Psoas muscle (tissue), 8 donors: Measurements from ENCODE around the gene CAMK1D. TPM values are rescaled to one million over a fixed set of nuclear protein-coding genes. Genes with fewer than 3 reads are reported as not detected.

ENCODE experiments used
- ATAC-seq, 4 donors: fragments of 200-7000 bp; cut with Tn5 transposase; one replicate each; pipeline ENCODE4 v1.9.1; 2020; ENCODE audit warnings: moderate library complexity in 3 of 4, mild to moderate bottlenecking in 2 of 4
- DNase-seq, 2 donors: peaks; one replicate each; pipeline ENCODE4 v3.0.0-alpha.2; 2020
- H3K27ac ChIP-seq: fragments of 200-600 bp; one replicate; pipeline ENCODE4 v1.8.0; 2022
- H3K27me3 ChIP-seq, 3 donors: fragments of 200-600 bp in 1 of 3; one replicate each; pipeline versions ENCODE4 v1.6.1 to v1.8.0; 2013 to 2022; ENCODE audit warnings: low read length in 2 of 3, mild to moderate bottlenecking in 2 of 3, moderate library complexity in 1 of 3; ENCODE audit not compliant: insufficient read depth in 3 of 3
- H3K36me3 ChIP-seq, 2 donors: fragments of 200-600 bp in 1 of 2; one replicate each; pipeline versions ENCODE4 v1.6.1 to v1.8.0; 2013 to 2022; ENCODE audit warnings: low read depth in 1 of 2, mild to moderate bottlenecking in 1 of 2, moderate library complexity in 1 of 2; ENCODE audit not compliant: insufficient read depth in 1 of 2
- H3K4me1 ChIP-seq: fragments of 200-600 bp; one replicate; pipeline ENCODE4 v1.8.0; 2022
- H3K4me3 ChIP-seq: fragments of 200-600 bp; one replicate; pipeline ENCODE4 v1.8.0; 2022; ENCODE audit warnings: mild to moderate bottlenecking
- H3K9me3 ChIP-seq: fragments of 200-600 bp; one replicate; pipeline ENCODE4 v1.8.0; 2022
- WGBS, 3 donors: extraction: QIAGEN DNeasy Blood & Tissue Kit; methylation state at CpG; one replicate each; pipeline versions ENCODE4 v1.1.6 to v1.1.7; 2013; 5-methylcytosine and 5-hydroxymethylcytosine counted together
- intact Hi-C, 2 donors: fragments of 100-400 bp; cut with DNase I; formaldehyde crosslinking; loops; one replicate each; pipeline versions ENCODE4 v1.11.0 to v1.14.2; 2022
- polyA plus RNA-seq, 3 donors: library from polyadenylated mRNA; stranded (reverse); fragments of 200-250 nt; gene quantifications; one replicate each; pipeline ENCODE4 v1.2.3, GENCODE V29; 2013
- total RNA-seq, 4 donors: library from RNA; stranded (reverse); fragmentation: NEBNext Ultra II Directional in 2 of 4; extraction: Animal tissue kit (Norgen Biotek cat#: 25700) in 2 of 4; gene quantifications; one replicate each; pipeline versions ENCODE4 v1.2.1 to v1.2.4, GENCODE V29; 2021 to 2023
- TF ChIP-seq, protein P1 (sequence below): fragments of 200-600 bp; IDR thresholded peaks from one replicate; pipeline ENCODE4 v1.8.0; 2022; ENCODE audit warnings: antibody characterized with exemption
- donor health status: healthy with polysubstance abuse.
- donor health status: DM: no; HTN: no; CAD: no; lungs with moderate emphysema.
- donor health status: Bipolar disorder and iron deficiency.
- donor health status: healthy.
- donor health status: DM: yes; HTN: yes; CAD: no.
- donor health status: DM: no; HTN: no; CAD: no.
- donor health status: DM: no; HTN: no; CAD: no.
- donor health status: DM: yes; HTN: yes; CAD: no.

CAMK1D gene
- total and polyA plus RNA-seq, 7 donors: 0.39 to 1.8 (median 0.53) TPM

DNA sequence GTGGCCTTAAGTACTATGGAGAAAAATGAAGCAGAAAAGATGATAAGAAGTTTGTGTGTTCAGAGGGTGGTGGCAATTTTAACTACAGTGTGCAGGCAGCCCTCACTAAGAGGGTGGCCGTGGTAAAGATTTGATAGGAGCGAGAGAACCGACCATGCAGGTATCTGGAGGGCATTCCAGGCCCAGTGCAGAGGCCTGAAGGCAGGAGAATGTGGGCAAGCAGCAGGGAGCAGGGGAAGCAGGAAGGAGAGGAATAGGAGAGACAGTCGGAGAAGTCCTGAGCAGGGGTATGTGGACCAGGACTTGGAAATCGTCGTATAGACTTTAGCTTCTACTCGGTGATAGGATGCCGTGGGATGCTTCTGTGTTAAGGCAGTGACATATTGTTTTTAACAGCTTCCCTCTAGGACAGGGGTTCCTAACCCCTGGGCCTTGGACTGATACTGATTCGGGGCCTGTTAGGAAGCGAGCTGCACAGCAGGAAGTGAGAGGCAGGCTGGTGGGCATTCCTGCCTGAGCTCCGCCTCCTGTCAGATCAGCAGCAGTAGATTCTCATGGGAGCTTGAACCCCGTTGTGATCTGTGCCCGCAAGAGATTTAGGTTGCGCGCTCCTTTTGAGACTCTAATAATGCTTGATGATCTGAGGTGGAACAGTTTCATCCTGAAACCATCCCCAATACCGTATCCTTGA lies 425.0 kb downstream of the CAMK1D start:
- TF ChIP-seq, protein P1, sequence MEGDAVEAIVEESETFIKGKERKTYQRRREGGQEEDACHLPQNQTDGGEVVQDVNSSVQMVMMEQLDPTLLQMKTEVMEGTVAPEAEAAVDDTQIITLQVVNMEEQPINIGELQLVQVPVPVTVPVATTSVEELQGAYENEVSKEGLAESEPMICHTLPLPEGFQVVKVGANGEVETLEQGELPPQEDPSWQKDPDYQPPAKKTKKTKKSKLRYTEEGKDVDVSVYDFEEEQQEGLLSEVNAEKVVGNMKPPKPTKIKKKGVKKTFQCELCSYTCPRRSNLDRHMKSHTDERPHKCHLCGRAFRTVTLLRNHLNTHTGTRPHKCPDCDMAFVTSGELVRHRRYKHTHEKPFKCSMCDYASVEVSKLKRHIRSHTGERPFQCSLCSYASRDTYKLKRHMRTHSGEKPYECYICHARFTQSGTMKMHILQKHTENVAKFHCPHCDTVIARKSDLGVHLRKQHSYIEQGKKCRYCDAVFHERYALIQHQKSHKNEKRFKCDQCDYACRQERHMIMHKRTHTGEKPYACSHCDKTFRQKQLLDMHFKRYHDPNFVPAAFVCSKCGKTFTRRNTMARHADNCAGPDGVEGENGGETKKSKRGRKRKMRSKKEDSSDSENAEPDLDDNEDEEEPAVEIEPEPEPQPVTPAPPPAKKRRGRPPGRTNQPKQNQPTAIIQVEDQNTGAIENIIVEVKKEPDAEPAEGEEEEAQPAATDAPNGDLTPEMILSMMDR: no peak
- ATAC-seq (no peak), DNase-seq (no peak)
- no peaks in the 10 kb centered on the region for H3K36me3 ChIP-seq
- no peaks in the 10 kb centered on the region for H3K27me3 ChIP-seq
- H3K9me3 ChIP-seq: no peaks in the 10 kb centered on the region
- H3K27ac ChIP-seq: no peak overlapping the region
- no peak overlapping the region for H3K4me3 ChIP-seq
- no peaks in the 10 kb centered on the region for H3K4me1 ChIP-seq
- intact Hi-C loops: no loop called here
- 68 to 81% (median 80%) methylated on average over 16 of the region's 16 CpGs for WGBS, 3 donors

- H3K27ac ChIP-seq: no peak overlapping the region
- no peak overlapping the region for H3K4me3 ChIP-seq
- no peaks in the 10 kb centered on the region for H3K9me3 ChIP-seq
- WGBS, 3 donors: 63 to 76% (median 66%) methylated on average over 8 of the region's 8 CpGs
- no peaks in the 10 kb centered on the region for H3K36me3 ChIP-seq
- ATAC-seq: peak in 2 of 4 donors; percentile 68 to 89
- intact Hi-C loops: no loop called here
- TF ChIP-seq, protein P1: no peak
- H3K4me1 ChIP-seq: no peaks in the 10 kb centered on the region
- no peaks in the 10 kb centered on the region for H3K27me3 ChIP-seq
- peak in 1 of 2 donors; percentile 60 for DNase-seq
These were observed 428.7 kb downstream of the CAMK1D start for GRCh38 chr10:12777840-12778585.

DNA sequence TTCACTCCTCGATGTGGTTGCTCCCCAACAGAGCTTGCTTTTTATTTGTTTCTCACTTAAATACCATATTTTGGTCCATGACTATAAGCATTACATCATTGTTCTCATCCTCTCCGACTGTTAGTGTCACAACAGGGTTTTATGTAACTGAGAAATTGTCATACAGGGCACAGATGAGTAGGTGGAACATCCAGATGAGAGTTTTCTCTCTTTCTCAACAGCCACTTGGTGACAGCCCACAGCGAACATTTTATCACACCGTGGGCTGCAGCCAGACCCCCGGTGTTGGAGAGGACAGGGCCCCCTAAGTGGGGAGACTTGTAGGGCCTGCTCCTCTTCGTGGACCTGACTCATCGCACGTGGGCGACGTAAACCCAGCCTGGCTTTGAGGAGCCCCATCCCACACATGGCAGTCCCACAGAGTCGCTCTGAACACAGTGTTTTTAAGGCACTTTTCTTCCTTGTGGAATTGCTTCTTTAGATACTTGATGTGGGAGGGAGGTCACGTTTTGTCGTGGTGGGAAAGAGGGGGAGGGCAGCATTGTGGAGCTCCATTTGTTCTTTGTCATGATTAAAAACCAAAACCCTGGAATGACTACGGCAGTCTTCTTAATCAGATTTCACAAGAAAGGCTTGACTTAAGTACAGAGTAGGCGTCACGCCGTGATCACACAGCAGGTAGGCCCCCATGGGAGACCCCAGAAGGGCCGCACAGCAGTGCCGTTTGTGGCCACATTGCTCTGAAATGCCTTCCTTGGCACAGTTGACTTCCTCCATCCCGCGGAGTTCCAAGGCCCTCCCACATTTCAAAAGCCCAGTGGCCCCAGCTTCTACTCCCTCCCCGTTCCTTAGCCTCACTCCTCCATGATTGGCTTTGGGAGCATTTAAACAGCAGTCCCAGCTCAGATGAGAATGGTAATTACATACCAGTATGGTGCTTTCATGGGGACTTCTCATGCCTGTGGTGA lies 431.6 kb downstream of the CAMK1D start:
- no peaks in the 10 kb centered on the region for H3K9me3 ChIP-seq
- ATAC-seq: no peak
- no peak overlapping the region for H3K4me3 ChIP-seq
- WGBS, 3 donors: 70 to 79% (median 72%) methylated on average over 22 of the region's 22 CpGs
- H3K36me3 ChIP-seq: no peaks in the 10 kb centered on the region
- H3K27me3 ChIP-seq: peaks cover 0 to 3% (median 0%) of the 10 kb centered on the region in 3 donors
- TF ChIP-seq, protein P1: no peak
- DNase-seq: no peak
- H3K27ac ChIP-seq: no peak overlapping the region
- H3K4me1 ChIP-seq: no peaks in the 10 kb centered on the region
- intact Hi-C loops: loop anchor here in 1 of 2 donors (10.0 kb wide), 1 partner anchor 294 kb away; no protein-coding TSS in a partner anchor

GRCh38 chr10:12781976-12782375 lies 432.6 kb downstream of the CAMK1D start:
- no peak for DNase-seq
- Histone ChIP-seq H3K36me3 (no peaks in the 10 kb centered on the region), H3K27ac (no peak overlapping the region), H3K27me3 (peaks cover 0 to 3% (median 0%) of the 10 kb centered on the region in 3 donors), H3K4me3 (no peak overlapping the region), H3K4me1 (no peaks in the 10 kb centered on the region), H3K9me3 (no peaks in the 10 kb centered on the region)
- TF ChIP-seq, protein P1: no peak
- no peak for ATAC-seq
- WGBS, 3 donors: 31 to 47% (median 37%) methylated on average over 1 of the region's 1 CpG
- intact Hi-C loops: loop anchor here in 1 of 2 donors (10.0 kb wide), 1 partner anchor 293 kb away; no protein-coding TSS in a partner anchor
